ENCODE measurements around the gene ATN1. TPM values are rescaled to one million over a fixed set of nuclear protein-coding genes. Genes with fewer than 3 reads are reported as not detected.
A peak's percentile ranks its signal among the peaks of the same experiment; 100 is the strongest.

ATN1 gene
- total RNA-seq, 2 experiments from 2014 or later, result 0.98 to 6.7 TPM

DNA sequence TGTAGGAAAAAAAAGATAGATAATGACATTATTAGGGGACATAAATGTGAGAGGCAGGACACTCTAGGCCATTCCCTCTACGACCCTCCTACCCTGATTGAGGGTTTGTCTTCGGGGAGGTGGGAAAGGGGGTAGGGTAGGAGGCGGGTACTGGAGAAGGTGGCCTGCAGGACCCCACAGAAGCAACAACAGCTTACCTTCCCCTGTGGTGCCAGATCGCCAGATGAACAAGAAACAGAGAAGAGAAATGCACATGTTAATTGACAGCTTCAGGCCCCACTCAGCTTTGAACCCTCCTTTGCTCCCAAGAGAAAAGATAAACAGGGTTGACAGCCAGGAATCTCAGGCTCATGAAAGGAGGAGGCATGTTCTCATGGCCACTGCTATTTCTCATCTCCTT is 38.0 kb downstream of the ATN1 start:
- Histone ChIP-seq H3K27ac (ENCODE audit: low read depth, low read length, poor library complexity, severe bottlenecking) (peak overlapping the region; percentile 64), H3K4me3 (ENCODE audit: low read depth, low read length, poor library complexity, severe bottlenecking) (no peak overlapping the region), H3K9me2 (ENCODE audit: insufficient read depth, low read length) (no peaks in the 10 kb centered on the region), H4K20me1 (ENCODE audit: insufficient read depth, low read length) (0 out of 2 replicates have a peak, but pooled peaks cover 3% of the 10 kb centered on the region), H3K36me3 (ENCODE audit: insufficient read depth, low read length) (peaks cover 65% of the 10 kb centered on the region), H3K9me3 (ENCODE audit: low read length) (no peaks in the 10 kb centered on the region), H3K4me1 (ENCODE audit: insufficient read depth, low read length, poor library complexity, severe bottlenecking) (peaks cover 63% of the 10 kb centered on the region), H3K4me2 (ENCODE audit: low read length) (peak overlapping the region; percentile 10), H3K79me2 (ENCODE audit: insufficient read depth, low read depth, low read length) (peaks cover 31% of the 10 kb centered on the region), H2AFZ (ENCODE audit: low read length) (no peak overlapping the region)
- TF ChIP-seq EZH2phosphoT487 (IDR thresholded peaks at IDR 0.05; ENCODE audit: borderline replicate concordance, low read depth, low read length) (no peak), CTCF (conservative IDR thresholded peaks at IDR 0.05; ENCODE audit: low read length) (no peak)
- CTCF ChIA-PET (ENCODE audit: unreplicated experiment), result no interaction called here
- no peak for DNase-seq (ENCODE audit: low spot score)
- POLR2A ChIA-PET, result interaction anchor here (1.4 to 3.8 kb wide), 2 partner anchors 11 to 20 kb away, joined by 3 to 55 read pairs; partner anchors contain the start of genes C12orf57 and RNU7-1
- BruUV-seq (replicated peaks), result no TSS peak
- intact Hi-C loops (cut with micrococcal nuclease; ENCODE audit: unreplicated experiment), result loop anchor here (1.0 kb wide), 2 partner anchors 21 to 43 kb away; partner anchors contain the start of gene C12orf57

DNA sequence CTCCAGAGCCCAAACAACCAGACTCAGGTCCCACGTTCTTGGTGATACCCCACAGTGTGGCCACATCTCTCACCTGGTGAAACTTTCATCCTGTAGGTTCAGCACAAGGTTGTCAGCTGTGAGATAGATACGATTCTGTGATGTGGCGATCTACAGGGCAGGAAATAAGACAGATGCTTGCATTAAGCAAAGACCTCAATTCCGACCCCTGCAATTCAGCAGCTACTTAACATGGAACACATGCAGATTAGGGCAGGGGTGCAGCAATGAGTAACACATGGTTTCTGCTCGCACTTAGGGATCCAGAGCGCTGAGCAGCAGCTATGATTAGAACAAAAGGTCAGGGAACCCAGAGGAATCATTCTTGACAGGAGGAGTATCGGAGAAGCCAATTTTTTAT is 38.6 kb downstream of the ATN1 start:
- POLR2A ChIA-PET, result interaction anchor here (3.8 kb wide), 1 partner anchor 21 kb away, joined by 55 read pairs; the partner anchor contains the start of genes C12orf57 and RNU7-1
- Histone ChIP-seq H3K9me3 (ENCODE audit: low read length) (no peaks in the 10 kb centered on the region), H3K36me3 (ENCODE audit: insufficient read depth, low read length) (peaks cover 65% of the 10 kb centered on the region), H3K4me3 (ENCODE audit: low read depth, low read length, poor library complexity, severe bottlenecking) (no peak overlapping the region), H3K27ac (ENCODE audit: low read depth, low read length, poor library complexity, severe bottlenecking) (peak overlapping the region; percentile 64), H4K20me1 (ENCODE audit: insufficient read depth, low read length) (0 out of 2 replicates have a peak, but pooled peaks cover 3% of the 10 kb centered on the region), H3K4me2 (ENCODE audit: low read length) (no peak overlapping the region), H3K9me2 (ENCODE audit: insufficient read depth, low read length) (no peaks in the 10 kb centered on the region), H3K79me2 (ENCODE audit: insufficient read depth, low read depth, low read length) (peaks cover 37% of the 10 kb centered on the region), H3K4me1 (ENCODE audit: insufficient read depth, low read length, poor library complexity, severe bottlenecking) (peaks cover 57% of the 10 kb centered on the region), H2AFZ (ENCODE audit: low read length) (no peak overlapping the region)
- CTCF ChIA-PET (ENCODE audit: unreplicated experiment), result no interaction called here
- no peak for DNase-seq (ENCODE audit: low spot score)
- TF ChIP-seq CTCF (conservative IDR thresholded peaks at IDR 0.05; ENCODE audit: low read length), result no peak
- no peak for TF ChIP-seq EZH2phosphoT487 (IDR thresholded peaks at IDR 0.05; ENCODE audit: borderline replicate concordance, low read depth, low read length)
- intact Hi-C loops (cut with micrococcal nuclease; ENCODE audit: unreplicated experiment), result no loop called here
- BruUV-seq (replicated peaks), result no TSS peak

DNA sequence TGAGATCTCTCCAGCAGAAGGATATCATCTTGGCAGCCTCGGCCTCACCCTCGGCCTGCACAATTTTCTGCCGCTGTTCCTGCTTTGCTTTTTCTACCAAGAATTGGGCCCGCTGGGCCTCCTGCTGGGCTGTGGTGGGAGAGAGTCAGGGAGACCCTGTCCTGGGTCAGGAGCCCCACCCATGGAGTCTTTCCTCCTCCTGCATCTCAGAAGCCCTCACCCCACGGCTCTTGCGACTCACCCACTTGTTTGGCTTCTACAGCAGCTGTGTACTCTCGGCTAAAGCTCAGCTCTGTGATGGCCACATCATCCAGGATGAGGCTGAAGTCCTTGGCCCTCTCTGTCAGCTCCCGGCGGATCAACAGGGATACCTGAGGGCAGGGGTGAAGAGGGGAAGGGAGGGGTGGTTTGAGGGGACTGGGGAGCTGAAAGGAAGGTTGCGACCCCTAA is 39.9 kb downstream of the ATN1 start:
- DNase-seq (ENCODE audit: low spot score), result no peak
- Histone ChIP-seq H3K9me3 (ENCODE audit: low read length) (no peaks in the 10 kb centered on the region), H3K79me2 (ENCODE audit: insufficient read depth, low read depth, low read length) (peaks cover 50% of the 10 kb centered on the region), H4K20me1 (ENCODE audit: insufficient read depth, low read length) (0 out of 2 replicates have a peak, but pooled peaks cover 3% of the 10 kb centered on the region), H3K27ac (ENCODE audit: low read depth, low read length, poor library complexity, severe bottlenecking) (no peak overlapping the region), H3K4me2 (ENCODE audit: low read length) (peak overlapping the region; percentile 79; the same call in 1 of the 2 replicates), H2AFZ (ENCODE audit: low read length) (no peak overlapping the region), H3K4me1 (ENCODE audit: insufficient read depth, low read length, poor library complexity, severe bottlenecking) (peaks cover 54% of the 10 kb centered on the region), H3K4me3 (ENCODE audit: low read depth, low read length, poor library complexity, severe bottlenecking) (no peak overlapping the region), H3K36me3 (ENCODE audit: insufficient read depth, low read length) (peaks cover 71% of the 10 kb centered on the region), H3K9me2 (ENCODE audit: insufficient read depth, low read length) (no peaks in the 10 kb centered on the region)
- intact Hi-C loops (cut with micrococcal nuclease; ENCODE audit: unreplicated experiment), result no loop called here
- ChIA-PET CTCF (ENCODE audit: unreplicated experiment) (interaction anchor here (1.1 kb wide), 1 partner anchor 23 kb away, joined by 3 read pairs; no protein-coding TSS in a partner anchor), POLR2A (interaction anchor here (0.7 to 2.5 kb wide), 3 partner anchors 8 to 45 kb away, joined by 3 to 43 read pairs (median 3); partner anchors contain the start of genes C12orf57 and RNU7-1)
- BruUV-seq (replicated peaks), result no TSS peak
- no peak for TF ChIP-seq EZH2phosphoT487 (IDR thresholded peaks at IDR 0.05; ENCODE audit: borderline replicate concordance, low read depth, low read length)
- no peak for TF ChIP-seq CTCF (conservative IDR thresholded peaks at IDR 0.05; ENCODE audit: low read length)

Data from OCI-LY7 (cell line).